RPMI7951 (cell line): ENCODE data around the gene USP5. TPM values are rescaled to one million over a fixed set of nuclear protein-coding genes. Genes with fewer than 3 reads are reported as not detected.

Experiments used
- DNase-seq: peaks from one replicate; pipeline ENCODE4 v3.0.0-alpha.2; 2012; ENCODE audit warnings: low read depth
- total RNA-seq: library from RNA; depleted of rRNA; stranded (reverse); fragments of >200 nt; shearing (Covaris generic); gene quantifications from 2 replicates; pipeline ENCODE4 v1.2.3, GENCODE V29; 2014

Gene USP5
- total RNA-seq, 1 experiment from 2014 or later, result 61.4 TPM

GRCh38 chr12:6825398-6826124 lies 26.4 kb upstream of the USP5 start:
- DNase-seq, result peak; percentile 77

- no peak for DNase-seq
Observed at GRCh38 chr12:6826125-6826733, 25.7 kb upstream of the USP5 start.

GRCh38 chr12:6826734-6827436 lies 25.1 kb upstream of the USP5 start:
- DNase-seq, result no peak

- DNase-seq, result peak; percentile 80
Observed at GRCh38 chr12:6827437-6827911, 24.5 kb upstream of the USP5 start.

GRCh38 chr12:6827982-6828780 lies 23.8 kb upstream of the USP5 start, which contains the start of gene P3H3:
TSS of gene P3H3 (plus strand) at chr12:6828407. CDS start at chr12:6828441, 34 bp downstream.
- DNase-seq, result peak; percentile 48

- DNase-seq, result peak; percentile 34
Observed at GRCh38 chr12:6828781-6829535, 23.0 kb upstream of the USP5 start.

GRCh38 chr12:6829536-6830220 lies 22.3 kb upstream of the USP5 start:
- DNase-seq, result peak; percentile 36

GRCh38 chr12:6830286-6830890 lies 21.6 kb upstream of the USP5 start:
- no peak for DNase-seq

GRCh38 chr12:6830999-6831398 lies 21.0 kb upstream of the USP5 start:
- no peak for DNase-seq

- no peak for DNase-seq
Observed at GRCh38 chr12:6831450-6831995, 20.4 kb upstream of the USP5 start.

GRCh38 chr12:6832125-6832524 lies 19.8 kb upstream of the USP5 start:
- DNase-seq, result no peak

- DNase-seq, result no peak
Observed at GRCh38 chr12:6833189-6833890, 18.6 kb upstream of the USP5 start.

GRCh38 chr12:6834254-6834653 lies 17.7 kb upstream of the USP5 start:
- DNase-seq, result no peak

GRCh38 chr12:6834873-6835272 lies 17.1 kb upstream of the USP5 start:
- no peak for DNase-seq

GRCh38 chr12:6836851-6837250 lies 15.1 kb upstream of the USP5 start:
- DNase-seq, result no peak

GRCh38 chr12:6837370-6838060 lies 14.4 kb upstream of the USP5 start:
- DNase-seq, result no peak

GRCh38 chr12:6838854-6839253 lies 13.1 kb upstream of the USP5 start:
- no peak for DNase-seq

GRCh38 chr12:6839482-6840201 lies 12.3 kb upstream of the USP5 start:
- DNase-seq, result no peak
